ENCODE results near the gene INS. TPM values are rescaled to one million over a fixed set of nuclear protein-coding genes. Genes with fewer than 3 reads are reported as not detected.

INS gene
- total RNA-seq, 1 experiment from 2014 or later: not detected

GRCh38 chr11:2207212-2207611 lies 46.2 kb upstream of the INS start:
- no peaks in the 10 kb centered on the region for H3K27me3 ChIP-seq (replicated peaks; ENCODE audit: insufficient read depth, low read depth, low read length, poor library complexity)
- no peaks in the 10 kb centered on the region for H3K36me3 ChIP-seq (ENCODE audit: insufficient read depth, low read length, poor library complexity, severe bottlenecking)
- no peaks in the 10 kb centered on the region for H3K9me3 ChIP-seq (ENCODE audit: low read depth, low read length, poor library complexity, severe bottlenecking)
- H3K4me3 ChIP-seq (ENCODE audit: low read depth, low read length, poor library complexity, severe bottlenecking): no peak overlapping the region
- intact Hi-C loops (cut with micrococcal nuclease; ENCODE audit: unreplicated experiment): no loop called here
- DNase-seq (ENCODE audit: low spot score): no peak
- TF ChIP-seq EZH2 (IDR thresholded peaks at IDR 0.05; ENCODE audit: borderline replicate concordance, low read depth, low read length, poor library complexity, severe bottlenecking) (no peak), CTCF (conservative IDR thresholded peaks at IDR 0.05; ENCODE audit: low read depth, low read length) (no peak)
- H3K27ac ChIP-seq (ENCODE audit: low read depth, low read length, poor library complexity, severe bottlenecking): no peak overlapping the region
- no peaks in the 10 kb centered on the region for H3K4me1 ChIP-seq (ENCODE audit: insufficient read depth, low read length, poor library complexity, severe bottlenecking)
- ChIA-PET POLR2A (ENCODE audit: low non-redundant PET) (no interaction called here), CTCF (no interaction called here)
- BruUV-seq (replicated peaks): no TSS peak

DNA sequence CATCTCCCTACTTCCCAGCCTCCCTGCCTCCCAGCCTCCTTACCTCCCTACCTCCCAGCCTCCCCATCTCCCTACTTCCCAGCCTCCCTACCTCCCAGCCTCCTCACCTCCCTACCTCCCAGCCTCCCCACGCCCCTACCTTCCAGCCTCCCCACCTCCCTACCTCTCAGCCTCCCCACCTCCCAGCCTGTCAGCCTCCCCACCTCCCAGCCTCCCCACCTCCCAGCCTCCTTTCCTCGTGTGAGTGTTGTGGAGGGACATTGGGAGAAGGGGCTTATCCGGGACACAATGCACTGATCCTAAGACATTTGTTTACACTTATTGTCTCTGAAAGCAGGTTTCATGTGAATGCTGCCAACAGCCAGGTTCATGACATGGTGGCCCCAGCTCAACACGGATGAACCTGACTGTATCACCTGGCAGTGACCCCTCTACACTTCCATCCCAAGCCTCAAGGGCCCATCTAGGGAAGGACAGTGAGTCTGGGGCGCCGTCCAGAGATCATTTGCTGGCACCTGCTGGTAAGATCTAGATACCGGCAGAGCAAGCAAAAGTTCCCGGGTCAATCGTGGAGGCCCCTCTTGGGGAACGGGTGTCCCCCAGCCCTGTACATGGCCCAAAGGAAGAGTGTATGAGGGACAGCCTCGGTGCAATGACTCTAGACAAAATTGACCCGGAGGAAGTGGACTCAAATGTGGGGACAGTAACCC lies 45.1 kb upstream of the INS start:
- Histone ChIP-seq H3K4me3 (ENCODE audit: low read depth, low read length, poor library complexity, severe bottlenecking) (no peak overlapping the region), H3K4me1 (ENCODE audit: insufficient read depth, low read length, poor library complexity, severe bottlenecking) (no peaks in the 10 kb centered on the region), H3K27ac (ENCODE audit: low read depth, low read length, poor library complexity, severe bottlenecking) (no peak overlapping the region), H3K27me3 (replicated peaks; ENCODE audit: insufficient read depth, low read depth, low read length, poor library complexity) (no peaks in the 10 kb centered on the region), H3K9me3 (ENCODE audit: low read depth, low read length, poor library complexity, severe bottlenecking) (no peaks in the 10 kb centered on the region), H3K36me3 (ENCODE audit: insufficient read depth, low read length, poor library complexity, severe bottlenecking) (no peaks in the 10 kb centered on the region)
- no peak for TF ChIP-seq EZH2 (IDR thresholded peaks at IDR 0.05; ENCODE audit: borderline replicate concordance, low read depth, low read length, poor library complexity, severe bottlenecking)
- TF ChIP-seq CTCF (conservative IDR thresholded peaks at IDR 0.05; ENCODE audit: low read depth, low read length): no peak
- DNase-seq (ENCODE audit: low spot score): no peak
- CTCF ChIA-PET: no interaction called here
- intact Hi-C loops (cut with micrococcal nuclease; ENCODE audit: unreplicated experiment): no loop called here
- POLR2A ChIA-PET (ENCODE audit: low non-redundant PET): no interaction called here
- no TSS peak for BruUV-seq (replicated peaks)

DNA sequence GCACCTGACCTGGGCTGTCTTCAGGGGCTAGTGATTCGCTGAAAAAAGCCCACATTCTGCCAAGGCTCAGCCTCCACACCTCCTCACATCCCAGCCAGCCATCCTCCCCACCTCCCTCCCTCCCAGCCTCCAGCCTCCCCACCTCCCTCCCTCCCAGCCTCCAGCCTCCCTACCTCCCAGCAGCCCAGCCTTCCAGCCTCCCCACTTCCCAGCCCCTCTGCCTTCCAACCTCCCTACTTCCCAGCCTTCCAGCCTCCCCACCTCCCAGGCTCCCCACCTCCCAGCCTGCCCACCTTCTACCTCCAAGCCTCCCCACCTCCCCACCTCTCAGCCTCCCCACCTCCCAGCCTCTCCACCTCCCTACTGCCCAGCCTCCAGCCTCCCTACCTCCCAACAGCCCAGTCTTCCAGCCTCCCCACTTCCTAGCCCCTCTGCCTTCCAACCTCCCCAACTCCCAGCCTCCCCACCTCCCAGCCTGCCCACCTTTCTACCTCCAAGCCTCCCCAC lies 44.3 kb upstream of the INS start:
- Histone ChIP-seq H3K9me3 (ENCODE audit: low read depth, low read length, poor library complexity, severe bottlenecking) (no peaks in the 10 kb centered on the region), H3K27me3 (replicated peaks; ENCODE audit: insufficient read depth, low read depth, low read length, poor library complexity) (no peaks in the 10 kb centered on the region), H3K4me3 (ENCODE audit: low read depth, low read length, poor library complexity, severe bottlenecking) (no peak overlapping the region), H3K36me3 (ENCODE audit: insufficient read depth, low read length, poor library complexity, severe bottlenecking) (no peaks in the 10 kb centered on the region), H3K27ac (ENCODE audit: low read depth, low read length, poor library complexity, severe bottlenecking) (no peak overlapping the region), H3K4me1 (ENCODE audit: insufficient read depth, low read length, poor library complexity, severe bottlenecking) (no peaks in the 10 kb centered on the region)
- DNase-seq (ENCODE audit: low spot score): no peak
- CTCF ChIA-PET: no interaction called here
- no TSS peak for BruUV-seq (replicated peaks)
- TF ChIP-seq CTCF (conservative IDR thresholded peaks at IDR 0.05; ENCODE audit: low read depth, low read length): no peak
- intact Hi-C loops (cut with micrococcal nuclease; ENCODE audit: unreplicated experiment): no loop called here
- POLR2A ChIA-PET (ENCODE audit: low non-redundant PET): no interaction called here
